Tibial nerve (tissue), 4 donors: ENCODE data around the gene NFIA. TPM values are rescaled to one million over a fixed set of nuclear protein-coding genes. Genes with fewer than 3 reads are reported as not detected.

Experiments
- DNase-seq, 2 donors: peaks; one replicate each; pipeline ENCODE4 v3.0.0-alpha.2; 2019; ENCODE audit warnings: low spot score in 2 of 2
- H3K27ac ChIP-seq, 4 donors: fragments of 200-600 bp; sonication (generic) in 3 of 4; one replicate each; pipeline ENCODE4 v1.5.1; 2017 to 2019; ENCODE audit warnings: mild to moderate bottlenecking in 1 of 4
- H3K27me3 ChIP-seq, 2 donors: fragments of 200-600 bp; sonication (generic) in 1 of 2; one replicate each; pipeline versions ENCODE4 v1.5.1 to v1.6.0; 2017 to 2019
- H3K36me3 ChIP-seq, 3 donors: fragments of 200-600 bp; sonication (generic); one replicate each; pipeline ENCODE4 v1.5.1; 2018 to 2019
- H3K4me1 ChIP-seq, 4 donors: fragments of 200-600 bp; sonication (generic) in 3 of 4; one replicate each; pipeline ENCODE4 v1.5.1; 2017 to 2019
- H3K4me3 ChIP-seq, 4 donors: fragments of 200-600 bp; sonication (generic) in 3 of 4; one replicate each; pipeline ENCODE4 v1.5.1; 2017 to 2019; ENCODE audit warnings: mild to moderate bottlenecking in 1 of 4, moderate library complexity in 1 of 4
- H3K9me3 ChIP-seq, 4 donors: fragments of 200-600 bp; sonication (generic) in 3 of 4; one replicate each; pipeline ENCODE4 v1.5.1; 2017 to 2019
- EP300 ChIP-seq, 2 donors: sonication (generic); formaldehyde crosslinking; IDR thresholded peaks; one replicate each; pipeline ENCODE4 v1.6.1; 2017; ENCODE audit warnings: antibody characterized with exemption in 2 of 2, mild to moderate bottlenecking in 1 of 2
- POLR2A ChIP-seq, 2 donors: fragments of 450-650 bp; IDR thresholded peaks; one replicate each; pipeline ENCODE4 v1.6.1; 2017; ENCODE audit warnings: antibody characterized with exemption in 2 of 2, mild to moderate bottlenecking in 2 of 2, moderate library complexity in 2 of 2
- WGBS, 2 donors: methylation state at CpG; one replicate each; pipeline ENCODE4 v1.1.5; 2018; 5-methylcytosine and 5-hydroxymethylcytosine counted together
- total RNA-seq, 4 donors: library from RNA; depleted of rRNA; stranded (reverse); fragments of >200 nt; gene quantifications; one replicate each; pipeline ENCODE4 v1.1.0, GENCODE V29; 2016
- TF ChIP-seq, protein P1 (sequence below), 5 experiments: fragments of 200-600 bp in 3 of 5; fragments of 450-650 bp in 2 of 5; sonication (generic) in 3 of 5; IDR thresholded peaks; one replicate each; pipeline ENCODE4 v1.5.1; 2016 to 2019; ENCODE audit warnings: antibody characterized with exemption in 5 of 5, mild to moderate bottlenecking in 3 of 5, moderate library complexity in 2 of 5

The NFIA gene
- 10 to 100 TPM; 71.2 to 81.4 (median 75.7) TPM for total RNA-seq

DNA sequence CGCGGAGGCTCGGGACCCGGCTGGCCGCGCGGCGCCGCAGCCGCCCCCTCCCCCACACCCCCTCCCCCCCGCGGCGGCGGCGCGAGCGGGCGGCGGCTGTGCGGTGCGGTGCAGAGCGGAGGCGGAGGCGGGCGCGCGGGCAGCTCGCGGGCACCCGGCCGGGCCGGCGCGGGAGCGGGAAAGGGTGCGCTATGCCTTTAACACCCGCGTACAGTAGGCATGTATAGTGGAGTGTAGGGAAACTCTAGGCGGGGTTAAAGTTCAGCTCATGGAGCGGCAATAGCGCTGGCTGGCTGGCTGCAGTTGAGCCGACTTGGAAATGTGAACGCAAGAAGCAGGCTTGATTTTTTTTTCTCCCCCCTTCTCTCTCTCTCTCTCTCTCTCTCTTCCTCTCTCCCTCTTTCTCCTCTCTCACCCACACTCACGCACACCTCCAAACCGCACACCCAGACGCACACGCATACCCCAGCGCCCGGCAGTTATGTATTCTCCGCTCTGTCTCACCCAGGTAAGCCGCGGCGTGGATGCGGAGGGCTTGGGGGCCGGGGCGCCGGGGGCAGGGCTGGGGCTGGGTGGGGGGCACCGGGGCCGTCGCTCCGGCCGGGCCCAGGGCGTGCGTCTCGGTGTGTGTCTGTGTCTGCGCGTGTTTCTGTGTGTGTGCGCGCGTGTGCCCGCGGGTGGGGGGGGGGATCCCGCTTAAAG, at the start of gene NFIA:
TSS of gene NFIA (plus strand) at position 251 of the 702 bp plus-strand sequence.
- H3K27ac ChIP-seq = peak within 1 kb of the TSS; percentile 79 to 98 (median 92)
- peak; percentile 25 to 56 for DNase-seq
- no peaks in the 10 kb centered on the region for H3K36me3 ChIP-seq
- H3K9me3 ChIP-seq = no peaks in the 10 kb centered on the region
- WGBS, 2 donors = 0 to 1% methylated on average over 40 to 55 of the region's 73 CpGs
- H3K27me3 ChIP-seq = no peaks in the 10 kb centered on the region
- peak in 1 of 2 donors; percentile 13 for TF ChIP-seq POLR2A (IDR thresholded peaks at IDR 0.05)
- TF ChIP-seq, protein P1, sequence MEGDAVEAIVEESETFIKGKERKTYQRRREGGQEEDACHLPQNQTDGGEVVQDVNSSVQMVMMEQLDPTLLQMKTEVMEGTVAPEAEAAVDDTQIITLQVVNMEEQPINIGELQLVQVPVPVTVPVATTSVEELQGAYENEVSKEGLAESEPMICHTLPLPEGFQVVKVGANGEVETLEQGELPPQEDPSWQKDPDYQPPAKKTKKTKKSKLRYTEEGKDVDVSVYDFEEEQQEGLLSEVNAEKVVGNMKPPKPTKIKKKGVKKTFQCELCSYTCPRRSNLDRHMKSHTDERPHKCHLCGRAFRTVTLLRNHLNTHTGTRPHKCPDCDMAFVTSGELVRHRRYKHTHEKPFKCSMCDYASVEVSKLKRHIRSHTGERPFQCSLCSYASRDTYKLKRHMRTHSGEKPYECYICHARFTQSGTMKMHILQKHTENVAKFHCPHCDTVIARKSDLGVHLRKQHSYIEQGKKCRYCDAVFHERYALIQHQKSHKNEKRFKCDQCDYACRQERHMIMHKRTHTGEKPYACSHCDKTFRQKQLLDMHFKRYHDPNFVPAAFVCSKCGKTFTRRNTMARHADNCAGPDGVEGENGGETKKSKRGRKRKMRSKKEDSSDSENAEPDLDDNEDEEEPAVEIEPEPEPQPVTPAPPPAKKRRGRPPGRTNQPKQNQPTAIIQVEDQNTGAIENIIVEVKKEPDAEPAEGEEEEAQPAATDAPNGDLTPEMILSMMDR (IDR thresholded peaks at IDR 0.05) = peak in 1 of 5 experiments; percentile 7
- TF ChIP-seq EP300 (IDR thresholded peaks at IDR 0.05) = peak in 1 of 2 donors; percentile 3
- peak within 1 kb of the TSS; percentile 66 to 95 (median 74) for H3K4me3 ChIP-seq
- H3K4me1 ChIP-seq = peaks cover 0 to 64% (median 35%) of the 10 kb centered on the region in 4 donors

GRCh38 chr1:61035880-61036279, 46.5 kb upstream of the NFIA start:
- H3K4me3 ChIP-seq = no peak overlapping the region
- H3K36me3 ChIP-seq = no peaks in the 10 kb centered on the region
- TF ChIP-seq, protein P1 (IDR thresholded peaks at IDR 0.05) = no peak
- TF ChIP-seq EP300 (IDR thresholded peaks at IDR 0.05) = no peak
- no peak for TF ChIP-seq POLR2A (IDR thresholded peaks at IDR 0.05)
- H3K4me1 ChIP-seq = no peaks in the 10 kb centered on the region
- H3K27ac ChIP-seq = no peak overlapping the region
- H3K9me3 ChIP-seq = peaks cover 0 to 9% (median 0%) of the 10 kb centered on the region in 4 donors
- no peak for DNase-seq
- H3K27me3 ChIP-seq = no peaks in the 10 kb centered on the region

DNA sequence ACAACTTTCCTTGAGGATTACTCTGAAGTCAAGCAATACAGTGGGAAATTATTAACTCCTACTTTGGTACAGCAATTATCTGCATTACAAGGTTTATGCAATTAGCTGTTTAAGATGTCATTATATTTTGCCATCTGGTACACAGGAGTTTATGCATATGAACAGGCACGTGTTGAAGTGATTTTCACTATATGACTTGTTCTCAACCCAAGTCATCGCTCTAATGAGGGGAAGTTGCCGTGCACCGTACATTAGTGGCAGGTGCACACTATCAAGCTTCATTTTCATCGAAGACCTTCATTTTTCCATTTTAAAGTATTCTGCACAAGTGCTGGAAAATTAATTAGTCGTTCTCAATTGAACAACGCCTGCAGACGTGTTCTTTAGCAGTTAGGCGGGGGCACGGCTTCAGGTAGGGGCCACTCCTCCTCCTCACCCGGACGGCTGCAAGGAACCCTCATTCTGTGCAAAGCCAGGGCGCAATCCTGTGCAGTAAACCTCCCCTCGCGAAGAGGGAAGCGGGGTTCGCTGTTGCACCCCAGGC, 39.8 kb upstream of the NFIA start:
- Histone ChIP-seq H3K4me3 (peak overlapping the region; percentile 44 to 62 (median 52)), H3K9me3 (no peaks in the 10 kb centered on the region), H3K4me1 (peaks cover 0 to 12% (median 0%) of the 10 kb centered on the region in 4 donors), H3K27me3 (no peaks in the 10 kb centered on the region), H3K36me3 (no peaks in the 10 kb centered on the region), H3K27ac (peak overlapping the region in 2 of 4 donors; percentile 55 to 86)
- TF ChIP-seq, protein P1 (IDR thresholded peaks at IDR 0.05) = no peak
- DNase-seq = no peak
- 26 to 33% methylated on average over 17 of the region's 17 CpGs for WGBS, 2 donors

DNA sequence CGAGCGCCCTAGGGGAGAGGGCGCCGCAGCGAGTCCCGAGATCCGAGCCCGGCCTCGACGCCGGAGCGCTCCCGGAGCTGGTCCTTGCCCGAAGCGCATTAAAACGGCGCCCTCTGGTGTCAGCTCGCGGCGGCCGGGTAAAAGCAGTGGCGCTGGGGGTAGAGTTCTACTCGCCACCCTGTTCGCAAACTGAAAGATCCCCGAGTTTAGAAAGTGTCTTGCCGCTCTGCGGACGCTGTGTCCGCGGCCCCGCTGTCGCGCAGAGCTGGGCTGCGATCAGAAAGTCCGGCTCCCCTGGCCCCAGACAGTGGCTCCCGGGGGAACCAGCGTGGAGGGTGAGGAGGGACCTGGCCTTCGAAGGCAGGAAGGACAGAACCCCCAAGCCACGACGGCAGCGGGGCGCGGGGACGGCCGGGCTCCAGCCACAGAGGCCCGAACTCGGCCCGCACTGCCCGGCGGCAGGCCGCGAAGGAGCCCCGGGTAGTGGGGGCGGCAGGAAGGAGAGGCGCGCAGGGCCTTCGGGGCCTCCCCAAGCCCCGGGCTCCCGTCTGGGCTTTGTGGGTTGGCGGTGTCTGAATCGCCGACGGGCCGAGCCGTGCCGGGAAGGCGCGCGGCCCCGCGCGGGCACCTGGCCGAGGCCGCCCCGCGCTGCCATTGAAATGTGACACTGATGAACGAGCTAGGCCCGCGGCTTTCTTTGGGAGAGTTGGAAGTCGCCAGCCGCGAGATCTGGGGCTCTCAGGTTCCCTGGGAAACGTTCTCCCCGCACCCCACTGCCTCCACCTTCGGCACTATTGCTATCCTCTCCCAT, 39.1 kb upstream of the NFIA start:
- WGBS, 2 donors = 17 to 57% methylated on average over 18 to 47 of the region's 85 CpGs

More for the DNA sequence above, 39.1 kb upstream of the NFIA start:
- no peaks in the 10 kb centered on the region for H3K27me3 ChIP-seq
- H3K36me3 ChIP-seq = no peaks in the 10 kb centered on the region
- DNase-seq = peak; percentile 86 to 91
- H3K9me3 ChIP-seq = no peaks in the 10 kb centered on the region
- TF ChIP-seq, protein P1 (IDR thresholded peaks at IDR 0.05) = peak; percentile 85 to 97 (median 93)
- peak in 1 of 2 donors; percentile 41 for TF ChIP-seq EP300 (IDR thresholded peaks at IDR 0.05)
- TF ChIP-seq POLR2A (IDR thresholded peaks at IDR 0.05) = no peak
- peaks cover 0 to 12% (median 0%) of the 10 kb centered on the region in 4 donors for H3K4me1 ChIP-seq
- peak overlapping the region; percentile 44 to 62 (median 52) for H3K4me3 ChIP-seq
- peak overlapping the region; percentile 55 to 86 (median 66) for H3K27ac ChIP-seq
